ENCODE measurements around the gene SYNC. TPM values are rescaled to one million over a fixed set of nuclear protein-coding genes. Genes with fewer than 3 reads are reported as not detected.
"Not testable (repeated sequence)": the region's sequence is repeated elsewhere in the genome, so short reads cannot be mapped to it uniquely, and the experiment has no call there.

SYNC gene
- total RNA-seq, 1 experiment from 2014 or later, result 7.9 TPM

GRCh38 chr1:32651461-32652073 is 51.0 kb downstream of the SYNC start:
- in situ Hi-C loops (cut with HindIII; ENCODE audit: low sequenced_read_pairs), result no loop called here
- DNase-seq (ENCODE audit: low spot score), result no peak

DNA sequence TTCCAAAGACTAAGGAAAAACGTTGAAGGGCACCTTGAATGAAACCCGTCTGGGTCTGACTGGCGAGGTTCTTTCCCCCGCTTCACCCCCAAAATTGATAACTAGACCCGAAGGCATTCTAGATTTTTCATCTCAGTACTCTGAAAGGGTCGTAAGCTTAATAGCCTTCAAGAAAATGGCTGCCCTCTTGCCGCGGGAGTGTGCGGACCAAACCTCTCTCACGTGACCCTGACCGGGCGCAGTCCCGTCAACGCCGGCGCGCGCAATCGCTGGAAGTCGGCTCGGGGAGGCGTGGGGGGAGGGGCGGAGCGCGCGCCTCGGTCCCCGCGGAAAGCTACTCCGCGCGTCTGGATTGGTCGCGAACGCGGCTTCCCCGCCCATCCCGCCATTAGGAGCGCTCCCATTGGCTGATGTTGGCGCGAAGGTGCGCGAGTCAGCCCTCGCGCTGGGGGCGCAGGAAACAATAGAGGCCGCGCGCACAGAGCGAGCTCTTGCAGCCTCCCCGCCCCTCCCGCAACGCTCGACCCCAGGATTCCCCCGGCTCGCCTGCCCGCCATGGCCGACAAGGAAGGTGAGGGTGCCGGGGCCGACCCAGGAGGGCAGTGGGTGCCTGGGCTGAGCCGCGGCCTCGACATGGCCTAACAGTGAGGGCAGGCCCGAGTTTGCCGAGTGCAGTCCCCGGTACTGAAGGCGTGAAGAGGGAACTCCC is 51.7 kb downstream of the SYNC start, which contains the start of gene RBBP4:
TSS of gene RBBP4 (plus strand) at position 457 of the 709 bp plus-strand sequence. CDS start at position 556, 99 bp downstream.
- in situ Hi-C loops (cut with HindIII; ENCODE audit: low sequenced_read_pairs), result no loop called here
- DNase-seq (ENCODE audit: low spot score), result peak; percentile 96

DNA sequence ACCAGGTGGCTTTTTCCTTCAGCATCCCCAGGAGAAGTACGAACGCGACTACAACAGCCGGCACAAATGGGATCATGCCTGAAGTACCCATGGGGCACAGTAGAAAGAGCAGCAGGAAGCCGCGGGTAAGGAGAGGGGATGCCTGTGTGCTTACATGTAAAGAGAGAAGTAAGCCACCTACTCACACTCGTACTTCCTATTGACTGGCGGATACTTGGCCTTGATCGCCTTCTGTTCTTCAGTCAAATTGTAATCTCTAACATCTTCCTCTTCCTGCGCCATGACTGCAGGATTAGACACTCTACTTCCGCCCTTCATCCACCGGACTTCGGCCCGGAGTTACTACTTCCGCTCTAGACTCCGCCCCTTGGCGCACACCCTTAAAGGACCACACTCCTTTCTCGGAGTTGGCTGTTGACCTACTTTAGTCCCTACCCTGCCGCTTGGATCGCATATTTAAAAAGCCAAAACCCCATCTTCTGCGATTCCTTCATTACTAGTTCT is 52.3 kb downstream of the SYNC start, which contains the start of gene ZBTB8OS:
TSS of gene ZBTB8OS (minus strand) at position 303 of the 504 bp plus-strand sequence. CDS start at position 282, 21 bp downstream.
- peak; percentile 97 for DNase-seq (ENCODE audit: low spot score)
- in situ Hi-C loops (cut with HindIII; ENCODE audit: low sequenced_read_pairs), result no loop called here

DNA sequence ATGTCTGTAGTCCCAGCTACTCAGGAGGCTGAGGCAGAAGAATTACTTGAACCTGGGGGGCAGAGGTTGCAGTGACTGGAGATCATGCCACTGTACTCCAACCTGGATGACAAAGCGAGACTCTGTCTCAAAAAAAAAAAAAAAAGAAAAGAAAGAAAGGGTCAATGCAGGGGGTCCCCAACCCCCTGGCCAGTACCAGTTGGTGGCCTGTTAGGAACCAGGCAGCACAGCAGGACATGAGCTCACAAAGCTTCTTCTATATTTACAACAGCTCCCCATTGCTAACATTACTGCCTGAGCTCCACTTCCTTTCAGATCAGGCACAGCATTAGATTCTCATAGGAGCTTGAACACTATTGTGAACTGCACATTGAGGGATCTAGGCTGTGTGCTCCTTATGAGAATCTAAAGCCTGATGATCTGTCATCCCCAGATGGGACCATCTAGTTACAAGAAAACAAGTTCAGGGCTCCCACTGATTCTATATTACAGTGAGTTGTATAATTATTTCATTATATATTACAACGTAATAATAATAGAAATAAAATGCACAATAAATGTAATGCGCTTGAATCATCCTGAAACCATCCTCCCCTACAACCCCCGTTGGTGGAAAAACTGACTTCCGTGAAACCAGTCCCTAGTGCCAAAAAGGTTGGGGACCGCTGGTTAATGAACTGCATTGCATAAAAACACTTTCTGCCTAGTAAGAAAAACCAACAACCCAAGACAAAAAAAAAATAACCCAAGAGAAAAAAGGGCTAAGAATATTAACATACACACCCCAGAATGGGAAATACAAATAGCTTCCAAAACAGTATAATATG is 55.0 kb downstream of the SYNC start:
- in situ Hi-C loops (cut with HindIII; ENCODE audit: low sequenced_read_pairs), result no loop called here

GRCh38 chr1:32644426-32644825 is 58.1 kb downstream of the SYNC start:
- in situ Hi-C loops (cut with HindIII; ENCODE audit: low sequenced_read_pairs), result no loop called here
- DNase-seq (ENCODE audit: low spot score), result no peak

More for the DNA sequence above, 55.0 kb downstream of the SYNC start:
- no peak for DNase-seq (ENCODE audit: low spot score)

DNA sequence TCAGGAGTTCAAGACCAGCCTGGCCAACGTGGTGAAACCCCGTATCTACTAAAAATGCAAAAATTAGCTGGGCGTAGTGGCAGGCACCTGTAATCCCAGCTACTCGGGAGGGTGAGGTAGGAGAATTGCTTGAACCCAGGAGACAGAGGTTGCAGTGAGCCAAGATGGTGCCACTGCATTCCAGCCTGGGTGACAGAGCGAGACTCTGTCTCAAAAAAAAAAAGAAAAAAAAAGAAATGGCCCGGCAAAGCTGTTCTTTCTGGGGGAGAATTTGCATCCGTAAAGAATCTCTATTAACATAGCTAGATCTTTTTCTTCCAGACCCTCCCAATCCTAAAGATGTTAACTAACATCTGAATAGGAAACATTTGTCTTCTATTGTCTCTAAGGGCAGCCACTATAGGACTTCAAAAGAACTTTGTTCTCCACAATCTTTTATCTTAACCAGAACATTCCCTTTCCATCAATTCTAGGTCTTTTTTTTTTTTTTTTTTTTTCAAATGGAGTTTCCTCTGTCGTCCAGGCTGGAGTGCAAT is 60.2 kb downstream of the SYNC start:
- in situ Hi-C loops (cut with HindIII; ENCODE audit: low sequenced_read_pairs); DNase-seq (ENCODE audit: low spot score): not testable (repeated sequence)

DNA sequence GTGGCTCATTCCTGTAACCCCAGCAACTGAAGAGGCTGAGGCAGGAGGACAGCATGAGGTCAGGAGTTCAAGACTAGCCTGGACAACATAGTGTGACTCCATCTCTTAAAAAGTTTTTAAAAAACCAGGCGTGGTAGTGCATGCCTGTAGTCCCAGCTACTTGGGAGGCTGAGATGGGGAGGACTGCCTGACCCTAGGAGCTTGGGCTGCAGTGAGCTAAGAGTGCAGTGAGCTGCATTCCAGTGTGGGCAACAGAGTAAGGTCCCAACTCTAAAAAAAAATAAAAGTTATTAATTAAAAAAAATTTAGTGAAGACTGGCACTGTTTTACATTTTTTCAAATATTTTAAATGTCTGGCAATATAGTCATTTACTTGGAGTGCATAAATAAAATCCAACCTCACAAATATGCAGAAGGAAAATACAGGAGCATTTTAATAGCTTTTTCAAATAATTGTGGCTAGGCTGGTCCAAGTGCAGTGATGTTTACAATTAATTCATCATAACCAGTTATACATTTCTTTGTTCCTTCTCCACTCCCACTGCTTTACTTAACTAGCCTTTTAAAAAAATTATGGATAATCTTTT is 63.0 kb downstream of the SYNC start:
- in situ Hi-C loops (cut with HindIII; ENCODE audit: low sequenced_read_pairs), result no loop called here
- no peak for DNase-seq (ENCODE audit: low spot score)

- in situ Hi-C loops (cut with HindIII; ENCODE audit: low sequenced_read_pairs), result no loop called here
- DNase-seq (ENCODE audit: low spot score), result no peak
These were observed 65.5 kb downstream of the SYNC start for GRCh38 chr1:32636914-32637645.

DNA sequence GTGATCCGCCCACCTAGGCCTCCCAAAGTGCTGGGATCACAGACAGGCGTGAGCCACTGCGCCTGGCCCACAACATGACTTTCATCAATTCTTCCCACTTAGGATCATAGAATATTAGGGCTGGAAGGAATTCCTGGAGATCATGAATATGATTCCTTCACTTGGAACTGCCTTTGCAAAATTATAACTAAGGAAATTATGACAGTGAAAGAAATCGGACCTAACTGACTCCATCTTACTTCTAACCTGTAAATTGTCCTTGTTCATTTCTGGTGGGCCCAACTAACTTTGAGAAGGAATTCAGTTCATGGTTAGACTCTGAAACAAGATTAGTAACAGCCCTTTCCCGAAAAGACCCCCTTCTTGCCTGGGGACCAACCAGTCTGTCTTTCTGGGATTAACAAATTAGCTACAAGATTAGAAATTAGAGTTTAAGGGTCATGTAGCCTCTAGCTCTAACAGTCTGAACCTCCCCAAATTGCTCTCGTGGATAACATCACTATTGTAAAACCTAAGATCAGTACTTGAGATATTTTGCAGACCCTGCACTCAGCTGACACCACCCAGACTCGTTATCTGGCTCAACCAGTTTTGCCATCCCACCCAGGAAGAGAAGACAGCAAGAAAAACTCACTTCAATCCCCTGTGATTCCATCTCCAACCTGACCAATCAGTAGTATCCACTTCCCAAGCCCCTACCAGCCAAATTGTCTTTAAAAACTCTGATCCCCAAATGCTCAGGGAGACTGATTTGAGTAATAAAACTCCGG is 66.9 kb downstream of the SYNC start:
- DNase-seq (ENCODE audit: low spot score), result no peak
- in situ Hi-C loops (cut with HindIII; ENCODE audit: low sequenced_read_pairs), result no loop called here

DNA sequence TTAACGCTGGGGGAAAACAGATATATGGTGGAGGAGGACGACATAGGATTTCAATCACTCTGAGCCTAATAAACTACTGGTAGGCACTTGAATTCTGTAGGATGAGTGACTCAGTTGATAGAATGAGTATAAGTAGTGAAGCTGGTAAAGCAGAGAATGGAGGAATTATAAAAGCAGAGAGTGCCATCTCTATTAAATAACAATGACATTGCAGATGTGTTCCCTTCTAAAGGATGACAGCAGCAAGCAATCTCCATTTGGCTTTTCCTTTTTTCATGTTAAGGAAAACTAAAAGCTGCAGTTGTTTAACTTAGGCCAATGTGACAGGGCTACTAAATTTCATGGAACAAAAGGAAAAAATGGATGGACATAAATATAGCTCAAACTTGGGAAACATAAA is 69.7 kb downstream of the SYNC start:
- in situ Hi-C loops (cut with HindIII; ENCODE audit: low sequenced_read_pairs), result no loop called here
- DNase-seq (ENCODE audit: low spot score), result no peak

DNA sequence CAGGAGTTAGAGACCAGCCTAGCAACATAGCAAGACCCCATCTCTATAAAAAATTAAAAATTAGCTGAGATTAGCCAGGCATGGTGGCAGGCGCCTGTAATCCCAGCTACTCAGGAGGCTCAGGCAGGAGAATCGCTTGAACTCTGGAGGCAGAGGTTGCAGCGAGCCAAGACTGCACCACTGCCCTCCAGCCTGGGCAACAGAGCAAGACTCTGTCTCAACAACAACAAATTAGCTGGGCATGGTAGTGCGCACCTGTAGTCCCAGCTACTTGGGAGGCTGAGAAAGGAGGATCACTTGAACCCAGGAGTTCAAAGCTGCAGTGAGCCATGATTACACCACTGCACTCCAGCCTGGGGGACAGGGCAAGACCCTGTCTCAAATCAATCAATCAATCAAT is 72.4 kb downstream of the SYNC start:
- in situ Hi-C loops (cut with HindIII; ENCODE audit: low sequenced_read_pairs); DNase-seq (ENCODE audit: low spot score): not testable (repeated sequence)

Other genes with a start within 250 kb of the SYNC start
- 0.25 and 0.58 TPM in 2 replicates for gene ZBTB8B, start 237.7 kb downstream of the SYNC start, total RNA-seq (2014; rRNA removed; shearing (Covaris generic))
- 7.7 and 12.0 TPM in 2 replicates for gene ZBTB8A, start 163.3 kb downstream of the SYNC start, total RNA-seq (2014; rRNA removed; shearing (Covaris generic))
- gene ZBTB8OS, start 52.2 kb downstream of the SYNC start, total RNA-seq (2014; rRNA removed; shearing (Covaris generic)), result 101 and 103 TPM in 2 replicates
- gene RBBP4, start 51.6 kb downstream of the SYNC start, total RNA-seq (2014; rRNA removed; shearing (Covaris generic)), result 211 and 289 TPM in 2 replicates
- 121 and 140 TPM in 2 replicates for gene YARS1, start 114.6 kb upstream of the SYNC start, total RNA-seq (2014; rRNA removed; shearing (Covaris generic))
- 27.6 and 48.3 TPM in 2 replicates for gene S100PBP, start 114.9 kb upstream of the SYNC start, total RNA-seq (2014; rRNA removed; shearing (Covaris generic))
- 39.4 and 56.4 TPM in 2 replicates for gene FNDC5, start 168.1 kb upstream of the SYNC start, total RNA-seq (2014; rRNA removed; shearing (Covaris generic))
- gene HPCA, start 183.7 kb upstream of the SYNC start, total RNA-seq (2014; rRNA removed; shearing (Covaris generic)), result not detected in 2 replicates
- gene TMEM54, start 198.6 kb upstream of the SYNC start, total RNA-seq (2014; rRNA removed; shearing (Covaris generic)), result 26.6 and 36.1 TPM in 2 replicates